ENCODE data around the gene SENP7.

Gene SENP7

DNA sequence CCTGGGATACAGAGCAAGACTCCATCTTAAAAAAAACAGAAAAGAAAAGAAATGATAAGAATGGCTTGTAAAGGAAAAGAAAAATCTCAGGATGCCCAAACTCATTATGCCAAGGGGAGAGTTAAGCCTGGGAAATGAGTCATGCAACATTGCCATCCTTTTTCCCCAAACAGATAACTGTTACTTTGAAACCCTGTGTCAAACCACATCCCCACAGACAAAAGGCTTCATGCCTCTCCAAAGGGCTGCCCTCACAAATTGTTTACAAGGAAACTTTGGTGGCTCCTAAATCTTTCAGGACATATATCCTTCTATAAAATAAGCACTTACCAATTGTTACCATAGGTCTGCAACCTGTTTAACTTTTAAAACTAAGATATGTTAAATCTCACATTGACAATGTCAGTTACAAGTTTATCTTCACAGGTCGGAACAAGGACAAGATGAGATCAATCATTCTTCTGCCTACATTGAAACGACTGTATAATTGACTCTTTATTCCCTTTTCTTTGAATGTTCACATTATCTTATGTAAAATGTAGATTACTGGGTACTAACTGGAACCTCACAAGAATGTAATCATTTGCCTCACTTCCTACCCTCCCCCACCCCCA lies 18.6 kb upstream of the SENP7 start:
- TF ChIP-seq, protein P1, sequence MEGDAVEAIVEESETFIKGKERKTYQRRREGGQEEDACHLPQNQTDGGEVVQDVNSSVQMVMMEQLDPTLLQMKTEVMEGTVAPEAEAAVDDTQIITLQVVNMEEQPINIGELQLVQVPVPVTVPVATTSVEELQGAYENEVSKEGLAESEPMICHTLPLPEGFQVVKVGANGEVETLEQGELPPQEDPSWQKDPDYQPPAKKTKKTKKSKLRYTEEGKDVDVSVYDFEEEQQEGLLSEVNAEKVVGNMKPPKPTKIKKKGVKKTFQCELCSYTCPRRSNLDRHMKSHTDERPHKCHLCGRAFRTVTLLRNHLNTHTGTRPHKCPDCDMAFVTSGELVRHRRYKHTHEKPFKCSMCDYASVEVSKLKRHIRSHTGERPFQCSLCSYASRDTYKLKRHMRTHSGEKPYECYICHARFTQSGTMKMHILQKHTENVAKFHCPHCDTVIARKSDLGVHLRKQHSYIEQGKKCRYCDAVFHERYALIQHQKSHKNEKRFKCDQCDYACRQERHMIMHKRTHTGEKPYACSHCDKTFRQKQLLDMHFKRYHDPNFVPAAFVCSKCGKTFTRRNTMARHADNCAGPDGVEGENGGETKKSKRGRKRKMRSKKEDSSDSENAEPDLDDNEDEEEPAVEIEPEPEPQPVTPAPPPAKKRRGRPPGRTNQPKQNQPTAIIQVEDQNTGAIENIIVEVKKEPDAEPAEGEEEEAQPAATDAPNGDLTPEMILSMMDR (conservative IDR thresholded peaks at IDR 0.05; ENCODE audit: control insufficient read depth, insufficient read depth, low read depth, low read length): no peak
- no peak for DNase-seq (ENCODE audit: low read depth)
- no peak overlapping the region for H3K4me3 ChIP-seq (ENCODE audit: control insufficient read depth, low read depth, low read length)

DNA sequence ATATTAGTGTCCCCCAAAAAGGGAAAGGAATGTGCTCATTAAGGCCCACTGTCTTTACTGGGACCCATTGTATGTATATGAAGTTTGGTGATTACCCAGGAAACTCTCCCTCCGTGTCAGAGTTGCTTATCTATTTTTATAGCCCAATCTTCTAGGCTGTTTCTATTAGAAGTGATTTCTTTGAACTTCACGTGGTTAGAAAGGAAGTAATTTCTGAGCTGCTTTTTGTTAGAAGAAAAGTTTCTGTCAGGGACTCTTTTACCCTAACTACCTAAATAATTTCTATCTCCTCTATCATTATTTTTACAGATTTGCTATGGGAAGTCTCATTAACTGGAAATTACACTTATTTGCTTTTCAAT lies 17.7 kb upstream of the SENP7 start:
- H3K4me3 ChIP-seq (ENCODE audit: control insufficient read depth, low read depth, low read length): no peak overlapping the region
- DNase-seq (ENCODE audit: low read depth): no peak
- TF ChIP-seq, protein P1 (conservative IDR thresholded peaks at IDR 0.05; ENCODE audit: control insufficient read depth, insufficient read depth, low read depth, low read length): no peak

DNA sequence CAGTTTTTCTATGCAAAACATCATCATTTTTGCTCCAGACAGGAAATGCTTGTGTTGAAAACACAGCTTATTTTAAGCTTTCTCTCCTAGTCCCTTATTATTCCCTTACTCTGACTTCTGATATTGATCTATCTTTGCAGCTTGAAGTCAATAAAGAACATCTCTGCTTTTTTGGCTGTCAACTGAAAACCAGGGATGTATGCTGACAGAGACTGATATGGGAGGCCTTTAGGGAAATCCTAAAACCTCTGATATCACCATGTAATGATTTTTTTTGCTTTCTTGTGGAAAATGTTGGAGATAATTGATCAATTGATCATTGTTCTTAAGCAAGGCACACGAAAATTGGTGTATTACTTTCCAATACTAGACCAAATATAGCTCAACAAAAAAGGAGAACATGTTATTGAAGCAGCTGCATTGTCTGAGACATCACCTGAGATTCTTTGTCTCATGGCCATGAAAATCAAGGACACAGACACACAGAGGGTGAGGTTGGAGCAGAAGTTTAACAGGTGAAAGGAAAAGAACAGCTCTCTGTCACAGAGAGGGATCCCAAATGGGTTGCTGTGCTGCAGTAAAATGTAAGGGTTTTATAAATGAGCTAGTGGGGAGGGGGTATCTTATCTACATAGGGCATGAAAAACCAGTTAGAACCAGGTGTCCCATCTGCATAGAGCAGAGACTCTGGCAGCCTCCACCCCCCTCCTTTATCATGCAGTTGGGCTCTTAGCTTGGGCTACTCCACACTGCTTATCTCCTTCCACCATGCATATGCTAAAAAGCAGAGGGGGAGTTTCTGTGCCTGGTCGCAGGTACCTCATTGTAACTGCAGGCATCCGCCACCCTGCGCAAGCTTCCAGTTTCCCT lies 17.0 kb upstream of the SENP7 start:
- TF ChIP-seq, protein P1 (conservative IDR thresholded peaks at IDR 0.05; ENCODE audit: control insufficient read depth, insufficient read depth, low read depth, low read length): no peak
- H3K4me3 ChIP-seq (ENCODE audit: control insufficient read depth, low read depth, low read length): no peak overlapping the region

DNA sequence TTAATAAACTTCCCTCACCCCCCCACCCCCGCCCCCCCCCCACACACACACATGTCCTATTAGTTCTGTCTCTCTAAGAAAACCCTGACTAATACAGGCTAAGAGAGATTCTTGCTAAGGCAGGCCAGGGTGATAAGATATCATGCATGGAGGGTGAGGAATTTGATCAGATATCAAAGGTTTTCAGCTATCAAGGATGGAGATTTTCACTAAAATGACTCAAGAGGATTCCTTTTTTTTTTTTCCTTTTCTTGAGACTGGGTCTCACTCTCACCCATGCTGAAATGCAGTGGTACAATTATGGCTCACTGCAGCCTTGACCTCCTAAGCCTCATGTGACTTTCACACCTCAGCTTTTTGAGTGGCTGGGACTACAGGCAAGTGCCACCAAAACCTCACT lies 14.9 kb upstream of the SENP7 start:
- no peak for DNase-seq (ENCODE audit: low read depth)
- no peak overlapping the region for H3K4me3 ChIP-seq (ENCODE audit: control insufficient read depth, low read depth, low read length)
- TF ChIP-seq, protein P1 (conservative IDR thresholded peaks at IDR 0.05; ENCODE audit: control insufficient read depth, insufficient read depth, low read depth, low read length): no peak

More for the DNA sequence above, 17.0 kb upstream of the SENP7 start:
- no peak for DNase-seq (ENCODE audit: low read depth)

DNA sequence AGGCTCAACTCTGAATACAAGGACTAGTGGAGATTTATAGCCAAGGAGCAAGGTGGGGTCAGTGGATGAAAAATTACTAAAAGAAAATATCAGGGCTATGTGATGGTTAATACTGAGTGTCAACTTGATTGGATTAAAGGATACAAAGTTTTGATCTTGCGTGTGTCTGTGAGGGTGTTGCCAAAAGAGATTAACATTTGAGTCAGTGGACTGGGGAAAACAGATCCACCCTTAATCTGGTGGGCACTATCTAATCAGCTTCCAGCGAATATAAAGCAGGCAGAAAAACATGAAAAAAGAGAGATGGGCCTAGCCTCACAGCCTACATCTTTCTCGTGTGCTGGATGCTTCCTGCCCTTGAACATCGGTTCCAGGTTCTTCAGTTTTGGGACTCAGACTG lies 14.4 kb upstream of the SENP7 start:
- no peak for DNase-seq (ENCODE audit: low read depth)
- H3K4me3 ChIP-seq (ENCODE audit: control insufficient read depth, low read depth, low read length): no peak overlapping the region
- TF ChIP-seq, protein P1 (conservative IDR thresholded peaks at IDR 0.05; ENCODE audit: control insufficient read depth, insufficient read depth, low read depth, low read length): no peak

DNA sequence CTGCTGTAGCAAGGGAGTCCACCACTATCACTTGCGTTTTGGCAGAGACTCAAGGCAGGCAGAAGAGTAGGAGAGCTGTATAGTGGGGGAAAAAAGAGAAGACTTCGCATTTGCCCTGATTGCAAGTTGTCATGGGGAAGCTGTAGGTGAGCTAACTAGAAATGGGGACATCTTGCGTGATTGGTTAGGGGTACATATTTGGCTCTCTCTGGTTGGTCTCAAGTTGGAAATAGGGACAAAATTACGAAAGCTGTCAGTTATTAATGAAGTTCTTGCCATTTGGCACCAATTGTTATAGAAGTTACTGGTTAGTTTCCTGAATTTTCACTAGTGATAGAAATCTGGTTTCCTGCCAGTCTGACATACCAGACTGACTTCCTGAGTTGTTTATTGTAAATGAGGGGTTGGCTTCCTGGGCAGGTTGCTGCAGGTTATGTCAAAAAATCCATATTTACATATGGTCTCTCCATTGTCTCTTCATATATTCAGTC lies 8.2 kb upstream of the SENP7 start:
- no peak overlapping the region for H3K4me3 ChIP-seq (ENCODE audit: control insufficient read depth, low read depth, low read length)
- TF ChIP-seq, protein P1 (conservative IDR thresholded peaks at IDR 0.05; ENCODE audit: control insufficient read depth, insufficient read depth, low read depth, low read length): no peak
- DNase-seq (ENCODE audit: low read depth): no peak
